ENCODE results near the gene SF3A1.

SF3A1 gene

DNA sequence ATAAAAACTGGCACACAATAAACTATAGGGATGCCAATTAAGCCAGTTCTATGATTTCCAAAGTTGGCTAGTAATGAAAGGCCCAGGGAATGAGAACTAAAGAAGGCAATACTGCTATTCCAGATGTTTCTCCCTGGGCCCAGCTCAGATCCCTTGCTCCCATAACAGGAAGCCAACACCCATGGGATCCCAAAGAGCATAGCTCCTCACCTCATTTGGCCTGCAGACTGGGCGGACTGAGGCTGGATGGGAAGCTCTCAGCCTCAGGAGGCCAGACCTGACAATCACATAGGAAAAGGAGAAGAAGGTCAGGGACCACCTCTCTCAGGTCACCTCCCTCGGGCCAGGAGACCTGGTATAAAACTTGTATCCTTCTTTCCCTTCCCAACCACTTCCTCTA lies 35.2 kb downstream of the SF3A1 start:
- DNase-seq = no peak

DNA sequence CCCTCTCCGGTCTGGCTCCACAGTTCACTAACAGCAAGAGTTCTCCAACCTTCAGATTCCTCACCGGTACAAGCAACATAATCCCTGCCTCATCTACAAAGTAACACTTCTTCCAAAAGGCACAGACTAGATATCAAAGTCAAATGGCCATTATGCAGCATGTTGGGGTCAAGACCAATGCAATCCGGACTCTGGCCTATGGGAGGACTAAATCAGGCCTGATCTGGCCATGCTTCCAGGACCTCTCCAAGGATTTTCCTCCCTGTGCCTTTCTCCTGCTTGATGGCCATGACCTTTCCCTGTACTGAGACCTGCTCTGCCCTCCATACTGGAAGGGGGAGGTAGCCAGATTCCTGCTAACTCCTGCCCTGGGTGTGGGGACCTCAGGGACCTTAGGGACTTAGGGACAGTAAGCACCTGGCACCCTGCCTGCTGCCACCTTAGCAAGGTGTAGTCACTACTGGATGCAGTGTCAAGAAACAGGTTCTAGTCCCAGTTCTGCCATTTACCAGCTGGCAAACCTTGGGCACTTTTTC lies 36.6 kb downstream of the SF3A1 start:
- DNase-seq = no peak

DNA sequence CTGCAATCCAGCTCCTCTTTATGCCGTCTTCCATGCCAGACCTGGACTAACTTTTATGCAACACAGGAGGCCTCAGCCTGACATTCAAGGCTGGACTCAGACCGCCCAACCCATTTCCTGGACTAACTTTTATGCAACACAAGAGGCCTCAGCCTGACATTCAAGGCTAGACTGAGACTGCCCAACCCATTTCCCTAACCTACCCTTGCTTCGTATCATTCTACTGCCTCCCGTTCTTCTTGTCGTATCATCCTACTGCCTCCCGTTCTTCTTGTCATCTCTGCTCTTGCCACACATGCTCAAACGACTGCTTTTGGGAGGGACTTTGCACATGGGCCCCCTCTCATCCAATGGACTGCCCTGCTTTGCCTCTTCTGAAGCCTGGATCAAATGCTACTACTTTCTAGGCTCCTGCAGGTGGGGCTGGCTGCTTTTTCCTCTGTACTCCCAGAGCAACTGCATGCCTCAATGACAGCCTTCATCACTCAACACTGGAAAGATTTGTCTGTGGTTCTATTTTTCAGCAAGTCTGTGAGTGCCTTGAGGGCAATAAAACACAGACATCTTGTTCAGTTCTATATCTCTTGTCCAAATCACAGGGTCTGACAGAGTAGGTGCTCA lies 37.8 kb downstream of the SF3A1 start:
- peak; percentile 45 for DNase-seq

- DNase-seq = no peak
These were observed 38.9 kb downstream of the SF3A1 start for GRCh38 chr22:30317778-30318177.

GRCh38 chr22:30315962-30316576 lies 40.6 kb downstream of the SF3A1 start:
- DNase-seq = no peak

- peak; percentile 64 for DNase-seq
These were observed 41.8 kb downstream of the SF3A1 start for GRCh38 chr22:30314915-30315314.

DNA sequence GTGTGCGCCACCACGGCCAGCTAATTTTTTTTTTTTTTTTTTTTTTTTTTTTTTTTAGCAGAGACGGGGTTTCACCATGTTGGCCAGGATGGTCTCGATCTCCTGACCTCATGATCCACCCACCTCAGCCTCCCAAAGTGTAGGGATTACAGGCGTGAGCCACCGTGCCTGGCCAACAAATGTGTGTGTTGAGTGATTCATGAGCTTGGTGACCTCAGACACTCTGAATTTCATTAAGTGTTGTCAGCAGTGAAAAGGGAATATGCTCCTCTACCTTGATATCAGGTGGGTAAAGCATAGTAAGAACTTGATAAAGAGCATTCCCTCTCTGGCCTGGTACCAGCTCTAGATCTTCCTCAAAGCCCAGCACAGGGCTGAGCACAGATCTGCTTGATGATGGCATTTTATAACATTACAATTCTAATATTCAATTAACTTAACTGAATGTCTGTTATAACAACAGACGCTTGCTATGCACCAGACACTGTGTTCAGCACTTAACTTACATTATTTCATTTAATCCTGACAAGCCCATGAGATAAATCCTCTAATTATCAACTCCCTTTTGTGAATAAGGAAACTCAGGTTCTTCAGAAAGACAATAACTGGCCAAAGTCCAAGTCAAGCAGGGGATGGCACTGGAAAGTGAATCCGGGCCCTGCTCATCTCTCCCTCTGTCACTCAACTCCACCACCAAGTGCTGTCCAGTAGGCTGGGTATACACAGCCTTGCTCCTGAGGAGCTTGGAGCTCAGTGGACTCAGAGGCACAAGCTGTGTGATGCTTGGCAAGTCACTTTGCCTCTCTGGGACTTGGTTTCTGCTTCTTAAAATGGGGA lies 42.9 kb downstream of the SF3A1 start:
- no peak for DNase-seq

- no peak for DNase-seq
These were observed 44.6 kb downstream of the SF3A1 start for GRCh38 chr22:30312053-30312452.

DNA sequence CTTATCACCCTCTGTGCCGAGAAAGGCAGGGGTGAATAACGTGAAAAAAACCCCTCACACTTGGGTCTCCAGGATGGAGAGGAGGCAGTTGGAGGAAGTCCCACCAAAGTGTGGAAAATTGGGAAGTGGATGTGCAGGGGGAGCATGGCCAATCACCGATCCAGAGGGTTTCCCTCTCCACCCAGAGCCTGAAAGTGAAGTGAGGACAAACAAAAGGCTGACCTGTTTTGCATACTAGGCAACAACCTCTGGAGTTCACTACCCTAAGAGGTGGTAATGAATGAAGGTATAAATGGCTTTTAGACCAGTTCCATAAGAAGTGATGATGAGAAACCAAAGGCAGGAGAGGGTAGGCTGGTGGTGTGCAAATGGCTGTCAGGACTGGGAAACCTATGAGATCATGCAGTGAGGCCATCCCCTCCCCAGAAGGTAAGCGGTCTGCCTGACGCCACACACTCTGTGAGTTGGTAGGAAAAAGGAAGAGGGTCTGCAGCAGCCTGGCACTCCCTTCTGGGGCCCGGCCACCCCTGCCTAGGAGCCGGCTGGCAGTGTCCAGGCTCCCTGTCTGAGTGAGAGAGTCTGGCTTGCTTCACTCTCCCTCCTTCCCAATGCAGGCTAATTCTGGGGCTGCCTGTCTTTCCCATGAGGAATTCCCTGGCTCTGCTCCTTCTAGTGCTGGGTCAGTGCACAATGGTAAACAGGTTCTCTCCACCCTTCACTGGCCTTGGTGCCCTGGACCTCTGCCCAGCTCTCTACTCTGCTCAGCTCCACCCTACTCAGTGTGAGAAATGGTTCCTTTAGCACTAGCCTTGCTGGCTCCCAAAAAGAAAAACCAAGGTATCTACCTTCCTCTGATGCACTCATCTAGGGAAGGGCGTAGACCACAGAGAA lies 45.6 kb downstream of the SF3A1 start:
- DNase-seq = no peak

DNA sequence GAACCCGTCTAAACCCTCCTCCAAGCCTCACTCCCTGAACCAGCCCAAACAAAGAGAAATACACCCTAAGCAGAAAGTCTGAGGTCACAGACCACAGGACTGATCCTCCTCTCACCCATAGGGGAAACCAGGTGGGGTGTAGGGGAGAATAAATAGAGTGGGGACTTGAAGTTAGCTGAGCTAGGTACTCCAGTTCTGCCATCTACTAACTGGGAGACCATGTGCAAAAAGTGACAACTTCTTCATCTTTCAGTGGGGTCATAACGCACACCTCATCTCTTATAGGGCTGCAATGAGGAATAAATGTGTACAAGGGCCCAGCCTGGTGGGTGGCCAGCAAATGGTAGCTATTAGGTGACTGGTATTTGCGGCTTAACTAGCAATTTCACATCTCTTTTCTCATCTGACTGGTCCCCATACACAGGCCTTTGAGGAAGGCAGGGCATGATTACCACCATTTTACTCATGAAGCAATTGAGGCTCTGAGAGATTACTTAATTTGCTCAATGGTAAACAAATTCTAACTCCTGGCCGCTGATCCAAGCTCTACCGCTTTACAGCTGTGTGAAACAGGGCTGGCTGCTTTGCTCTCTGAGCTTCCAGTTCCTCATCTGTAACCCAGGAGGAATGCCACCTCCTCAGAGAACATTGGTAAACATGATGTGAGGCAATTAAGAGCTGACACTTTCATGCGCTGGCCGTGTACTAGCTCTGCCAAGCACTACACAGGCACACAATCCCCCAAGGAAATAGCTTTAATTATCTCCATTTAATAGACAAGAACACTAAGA lies 46.5 kb downstream of the SF3A1 start:
- DNase-seq = peak; percentile 84

- no peak for DNase-seq
These were observed 48.0 kb downstream of the SF3A1 start for GRCh38 chr22:30308518-30309230.

GRCh38 chr22:30308093-30308492 lies 48.6 kb downstream of the SF3A1 start:
- no peak for DNase-seq

DNA sequence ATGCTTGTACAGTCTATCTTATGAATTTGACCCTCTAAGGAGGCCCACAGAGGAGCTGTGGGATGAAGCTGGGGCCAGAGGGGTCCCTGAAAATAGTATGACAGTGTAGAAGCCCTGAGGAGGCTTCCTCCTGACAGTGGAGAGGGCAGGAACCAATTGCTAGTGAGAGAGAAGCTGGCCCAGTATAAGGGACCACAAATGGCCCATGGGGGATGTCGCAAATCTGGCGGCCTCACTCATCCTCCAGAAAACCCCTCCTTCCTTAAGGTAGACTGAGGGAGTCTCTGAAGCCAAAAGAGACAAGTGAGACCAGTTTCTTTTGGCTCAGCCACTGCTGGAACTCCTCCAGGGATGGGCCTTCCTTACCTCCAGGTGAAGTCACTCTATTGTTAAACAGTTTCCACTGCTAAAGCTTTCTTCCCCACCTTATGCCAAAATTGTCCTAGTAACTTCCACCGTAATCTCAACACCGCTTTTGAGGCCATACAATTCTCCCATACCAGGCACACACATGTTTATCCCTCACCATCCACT lies 49.6 kb downstream of the SF3A1 start:
- DNase-seq = no peak

DNA sequence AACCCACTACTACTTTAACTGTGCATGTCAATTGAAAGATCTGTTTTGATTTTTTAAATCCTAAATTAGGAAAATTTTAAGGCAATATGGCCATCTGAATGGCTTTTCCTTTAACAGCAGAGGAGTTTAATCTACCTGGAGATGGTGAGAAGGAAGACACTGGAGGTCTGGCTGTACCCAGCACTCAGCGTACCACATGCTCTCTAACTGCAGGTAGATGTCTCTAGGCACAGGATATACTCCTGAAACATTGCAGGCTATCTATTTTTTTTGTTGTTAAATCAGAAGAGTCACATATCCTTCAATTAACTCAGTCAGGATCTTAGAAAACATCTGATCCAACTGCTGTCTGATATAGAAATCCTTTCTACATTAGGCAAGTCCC lies 50.1 kb downstream of the SF3A1 start:
- no peak for DNase-seq

DNA sequence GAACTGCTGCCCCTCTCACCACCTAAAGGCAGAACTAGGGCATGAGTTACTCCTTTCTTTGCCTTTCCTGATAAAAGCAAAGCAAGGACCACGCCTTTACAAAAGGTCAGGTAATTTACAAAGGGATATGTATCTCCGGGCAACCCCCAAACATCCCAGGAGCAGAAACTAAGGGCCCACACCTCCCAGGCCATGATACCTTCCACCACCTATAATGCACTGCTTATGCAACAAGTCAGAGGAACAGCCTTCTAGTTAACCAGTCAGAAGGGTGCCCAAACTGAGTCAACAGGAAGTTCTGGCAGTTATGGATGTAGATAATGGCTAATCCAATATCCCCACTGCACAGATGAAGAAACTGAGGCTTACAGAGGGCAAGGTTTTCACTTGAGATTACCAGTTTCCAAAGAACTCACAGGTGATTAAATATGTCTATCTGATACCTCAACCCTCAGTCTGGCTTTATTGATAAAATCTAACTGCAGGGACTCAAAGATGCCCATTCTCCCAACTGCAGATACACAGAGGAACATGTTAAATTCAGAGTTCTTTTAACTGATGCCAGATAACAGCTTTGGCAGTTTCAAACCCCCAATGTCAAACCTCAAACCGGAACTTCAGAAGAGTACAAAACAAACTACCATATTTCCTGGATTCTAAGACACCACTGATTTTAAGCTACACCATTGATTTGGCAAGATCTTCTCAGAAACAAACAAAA lies 50.6 kb downstream of the SF3A1 start:
- no peak for DNase-seq

DNA sequence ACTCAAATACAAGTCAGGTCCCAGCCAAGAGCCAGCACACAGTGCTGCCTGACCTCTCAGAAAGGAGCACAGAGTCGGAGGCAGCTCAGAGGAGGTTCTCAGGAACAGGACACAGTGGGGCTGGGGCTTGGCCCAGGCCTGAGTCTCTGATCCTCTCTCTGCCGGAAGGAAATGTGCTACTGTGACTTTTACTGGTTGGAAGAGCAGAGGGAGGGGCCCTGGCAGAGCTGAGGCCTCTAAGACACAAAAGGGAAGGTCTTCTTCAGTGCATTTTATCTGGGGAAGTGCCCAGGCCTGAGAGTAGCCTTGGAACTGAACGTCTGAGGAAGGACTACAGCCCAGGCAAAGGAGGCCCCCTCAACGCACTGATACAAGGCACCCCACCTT lies 51.2 kb downstream of the SF3A1 start:
- DNase-seq = peak; percentile 58

- DNase-seq = no peak
These were observed 52.0 kb downstream of the SF3A1 start for GRCh38 chr22:30304495-30305244.

DNA sequence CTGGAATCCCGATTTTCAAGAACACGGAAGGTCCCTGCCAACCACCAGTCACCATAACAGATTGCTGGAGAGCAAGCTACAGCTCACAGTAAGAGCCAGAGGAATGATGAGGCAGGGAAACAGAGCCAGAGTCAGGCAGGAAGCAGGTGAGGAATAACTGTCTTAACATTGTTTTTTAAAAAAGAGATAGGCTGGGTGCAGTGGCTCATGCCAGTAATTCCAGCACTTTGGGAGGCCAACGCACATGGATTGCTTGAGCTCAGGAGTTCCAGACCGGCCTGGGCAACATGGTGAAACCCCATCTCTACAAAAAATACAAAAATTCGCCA lies 53.9 kb downstream of the SF3A1 start:
- DNase-seq = no peak

DNA sequence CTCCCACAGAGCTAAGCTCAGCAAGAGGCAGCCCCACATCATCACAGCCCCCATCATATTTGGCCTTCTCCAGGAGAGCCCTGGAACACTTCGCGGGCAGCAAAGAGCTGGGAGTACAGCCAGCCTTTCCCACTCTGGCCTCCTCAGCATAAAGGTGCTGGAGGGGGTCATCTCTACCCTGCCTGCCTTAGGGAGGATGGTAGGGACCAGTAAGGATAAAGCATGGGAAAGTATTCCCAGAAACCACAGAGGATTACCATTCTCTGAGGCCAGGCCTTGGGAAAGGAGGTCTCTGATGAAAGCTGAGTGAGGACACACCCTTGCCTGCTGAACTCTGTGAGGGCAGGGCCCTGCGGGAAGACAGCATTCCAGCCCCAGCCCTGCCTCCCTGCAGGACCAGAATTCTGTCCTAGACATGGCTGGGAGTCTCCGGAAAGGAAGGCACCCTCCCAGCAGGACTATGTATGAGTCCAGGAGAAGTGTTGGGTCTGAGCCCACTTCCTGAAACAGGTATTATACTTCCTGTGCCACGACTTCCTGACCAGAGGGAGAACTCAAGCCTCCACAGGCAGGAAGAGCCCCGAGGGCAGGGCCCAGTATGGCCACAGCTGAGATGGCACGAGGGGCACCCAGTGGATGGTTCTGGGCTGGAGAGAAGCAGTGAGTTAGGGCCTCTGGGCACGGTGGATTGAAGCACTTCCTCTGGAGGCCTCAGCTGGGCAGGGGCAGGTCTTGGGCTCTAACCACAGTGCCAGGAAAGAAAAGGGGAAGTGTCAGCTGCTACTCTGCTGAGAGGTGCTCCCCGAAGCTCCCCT lies 54.5 kb downstream of the SF3A1 start:
- DNase-seq = peak; percentile 79

Measured in suppressor macrophage treated with lipopolysaccharide for 4 hours (primary cell).